NCI-H2227 (cell line): ENCODE measurements around the gene LRRC4B.
"Not testable (repeated sequence)": the region's sequence is repeated elsewhere in the genome, so short reads cannot be mapped to it uniquely, and the experiment has no call there.

Source experiments
- DNase-seq: peaks from one replicate; lab custom pipeline; 2025; ENCODE audit not compliant: unreplicated experiment; lab: John Stamatoyannopoulos, UW

Gene LRRC4B

GRCh38 chr19:50489461-50490011, 78.7 kb downstream of the LRRC4B start:
- DNase-seq, result no peak

GRCh38 chr19:50488389-50489194, 79.6 kb downstream of the LRRC4B start:
- DNase-seq, result no peak

DNA sequence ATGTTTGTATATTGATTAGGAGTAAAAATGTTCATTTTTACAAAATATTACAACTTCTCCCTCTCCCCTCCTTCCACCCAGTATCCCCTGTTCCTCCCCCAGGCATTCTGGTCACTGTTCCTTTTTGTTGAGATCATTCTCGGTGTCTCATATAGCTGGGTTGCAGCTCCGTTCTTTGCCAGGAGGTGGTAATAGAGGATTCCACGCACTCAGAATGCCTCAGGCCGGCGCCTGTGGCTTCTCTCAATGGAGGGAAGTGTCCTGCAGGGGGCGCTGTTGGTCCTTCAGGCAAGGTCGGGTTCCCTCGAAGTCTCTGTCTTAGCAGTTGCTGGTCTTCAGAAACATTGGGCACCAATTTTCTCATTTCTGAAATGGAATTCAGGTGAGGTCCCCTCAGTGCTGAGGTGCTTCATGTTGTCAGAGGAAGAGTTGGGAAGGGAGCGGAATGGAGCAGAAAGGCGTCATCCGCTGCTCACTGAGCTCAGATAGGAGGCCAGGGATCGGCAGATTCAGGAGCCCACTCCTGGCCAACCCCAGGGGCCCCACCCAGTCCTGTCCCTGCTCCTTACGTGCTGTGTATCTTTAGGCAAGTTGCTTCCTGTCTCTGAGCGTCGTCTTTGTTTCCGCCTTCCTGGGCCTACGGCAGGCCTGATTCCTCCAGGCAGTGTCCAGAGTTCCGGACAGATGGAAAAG, 81.3 kb downstream of the LRRC4B start:
- DNase-seq, result peak; percentile 28

GRCh38 chr19:50485284-50485955, 82.8 kb downstream of the LRRC4B start:
- no peak for DNase-seq

DNA sequence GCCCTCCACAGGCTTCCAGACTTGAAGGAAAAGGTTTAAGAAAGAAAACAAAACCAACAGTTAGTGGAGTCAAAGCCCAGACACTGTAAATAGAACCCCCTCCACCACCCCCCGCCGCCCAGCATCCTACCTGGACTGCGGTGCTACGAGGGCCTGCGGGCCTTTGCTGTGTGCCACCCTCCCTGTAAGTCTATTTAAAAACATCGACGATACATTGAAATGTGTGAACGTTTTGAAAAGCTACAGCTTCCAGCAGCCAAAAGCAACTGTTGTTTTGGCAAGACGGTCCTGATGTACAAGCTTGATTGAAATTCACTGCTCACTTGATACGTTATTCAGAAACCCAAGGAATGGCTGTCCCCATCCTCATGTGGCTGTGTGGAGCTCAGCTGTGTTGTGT, 85.3 kb downstream of the LRRC4B start:
- no peak for DNase-seq

- DNase-seq, result no peak
Measured at GRCh38 chr19:50482271-50482855, 85.9 kb downstream of the LRRC4B start.

GRCh38 chr19:50481351-50482149, 86.7 kb downstream of the LRRC4B start:
- DNase-seq, result no peak

- DNase-seq, result no peak
Measured at GRCh38 chr19:50480281-50481111, 87.7 kb downstream of the LRRC4B start.

DNA sequence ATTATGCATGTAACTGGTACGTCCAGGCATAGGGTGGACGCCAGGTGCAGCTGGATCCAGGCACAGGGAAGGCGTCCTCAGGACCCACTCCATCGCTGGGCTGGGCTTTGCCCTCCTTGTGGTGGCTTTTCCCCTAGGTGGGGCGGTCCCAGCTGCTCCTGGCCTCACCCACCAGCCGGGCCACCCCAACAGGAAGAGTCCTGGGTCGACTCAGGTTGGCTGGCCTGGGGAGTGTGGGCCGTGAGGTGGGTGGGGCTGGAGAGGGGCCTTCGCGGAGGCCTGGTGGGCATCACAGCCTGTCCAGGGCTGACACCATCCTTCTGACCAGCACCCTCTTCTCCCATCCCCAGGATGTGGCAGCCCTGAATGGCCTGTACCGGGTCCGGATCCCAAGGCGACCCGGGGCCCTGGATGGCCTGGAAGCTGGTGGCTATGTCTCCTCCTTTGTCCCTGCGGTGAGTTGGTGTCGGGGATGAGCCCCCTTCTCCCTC, 88.4 kb downstream of the LRRC4B start:
- DNase-seq, result no peak

DNA sequence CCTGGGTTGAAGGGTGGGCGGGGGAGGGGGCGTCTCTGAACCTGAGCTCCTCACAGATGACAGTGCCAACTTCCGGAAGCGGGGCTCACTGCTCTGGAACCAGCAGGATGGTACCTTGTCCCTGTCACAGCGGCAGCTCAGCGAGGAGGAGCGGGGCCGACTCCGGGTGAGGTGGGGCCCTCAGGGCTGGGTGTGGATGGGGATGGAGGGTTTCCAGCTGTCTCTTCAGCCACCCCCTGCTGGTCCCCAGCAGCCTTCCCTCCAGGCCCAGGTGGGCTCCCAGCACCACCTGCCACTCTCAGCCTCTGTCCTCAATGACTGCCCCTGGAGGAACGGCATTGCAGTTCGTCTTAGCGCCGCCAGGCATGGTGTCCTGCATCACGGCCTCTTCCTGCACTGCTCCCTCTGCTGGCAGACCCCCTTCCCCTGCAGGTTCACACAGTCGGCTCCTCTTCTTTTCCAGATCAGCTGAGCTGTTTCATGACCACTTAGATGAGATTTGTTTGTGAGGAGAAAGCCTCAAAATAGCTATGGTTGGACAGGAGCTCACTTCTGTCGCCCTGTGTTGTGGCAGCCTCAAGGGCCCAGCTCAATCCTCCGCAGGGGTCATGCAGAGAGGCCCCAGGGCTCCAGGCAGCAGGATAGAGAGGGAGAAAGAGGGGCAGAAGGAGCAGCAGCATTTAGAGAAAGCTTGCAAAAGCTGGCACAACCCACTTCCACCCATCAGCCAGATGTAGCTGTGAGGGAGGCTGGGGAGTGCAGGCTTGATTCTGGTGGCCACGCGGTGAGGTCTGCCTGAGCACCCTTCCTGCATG, 89.1 kb downstream of the LRRC4B start:
- DNase-seq, result peak; percentile 3

GRCh38 chr19:50477751-50478515, 90.3 kb downstream of the LRRC4B start:
- no peak for DNase-seq

DNA sequence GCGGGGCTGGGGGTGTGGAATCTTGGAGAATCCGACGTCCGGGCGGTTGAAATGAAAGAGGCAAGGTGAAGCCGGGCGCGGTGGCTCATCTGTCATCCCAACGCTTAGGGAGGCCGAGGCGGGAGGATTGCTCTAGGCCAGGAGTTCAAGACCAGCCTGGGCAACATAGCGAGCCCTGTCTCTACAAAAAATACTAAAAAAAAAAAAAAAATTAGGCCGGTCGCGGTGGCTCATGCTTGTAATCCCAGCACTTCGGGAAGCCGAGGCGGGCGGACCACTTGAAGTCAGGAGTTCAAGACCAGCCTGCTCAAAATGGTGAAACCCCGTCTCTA, 91.4 kb downstream of the LRRC4B start:
- DNase-seq, result no peak

DNA sequence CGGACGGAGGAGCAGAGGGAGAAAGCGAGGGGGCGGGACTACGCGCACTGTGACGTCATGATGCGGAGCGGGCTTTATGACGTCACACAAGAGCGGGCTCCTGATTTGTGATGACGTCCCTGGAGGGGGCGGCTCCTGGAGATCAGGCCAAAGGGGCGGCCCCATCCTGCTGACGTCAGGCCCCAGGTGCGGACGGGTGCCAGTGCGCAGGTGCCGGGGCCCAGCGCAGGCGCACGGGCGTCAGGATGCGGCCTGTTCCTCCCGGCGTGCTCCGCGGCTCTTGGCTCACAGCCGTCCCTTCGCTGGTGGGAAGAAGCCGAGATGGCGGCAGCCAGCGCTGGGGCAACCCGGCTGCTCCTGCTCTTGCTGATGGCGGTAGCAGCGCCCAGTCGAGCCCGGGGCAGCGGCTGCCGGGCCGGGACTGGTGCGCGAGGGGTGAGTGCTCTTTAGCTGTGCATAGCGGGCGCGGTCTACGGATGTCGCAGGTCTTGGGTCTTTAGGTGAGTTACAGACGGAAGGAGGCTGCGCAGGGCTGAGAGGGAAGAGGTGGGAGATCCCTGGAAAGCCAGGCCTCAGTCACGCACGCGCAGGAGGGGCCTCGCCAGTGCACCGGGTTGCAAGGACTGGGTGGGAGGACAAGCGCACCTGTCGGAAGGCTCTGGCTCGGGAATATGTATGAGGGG, 91.9 kb downstream of the LRRC4B start, which contains the start of the genes EMC10 and GARIN5A:
EMC10 (plus strand) TSS at position 284 of the 683 bp plus-strand sequence; CDS start at position 322, 38 bp downstream.
GARIN5A (minus strand) TSS at position 625 of the 683 bp plus-strand sequence; CDS start at position 165, 460 bp downstream.
- DNase-seq, result peak; percentile 76

- no peak for DNase-seq
Measured at GRCh38 chr19:50475736-50476223, 92.5 kb downstream of the LRRC4B start.

GRCh38 chr19:50475101-50475568, 93.1 kb downstream of the LRRC4B start:
- DNase-seq, result no peak

- not testable (repeated sequence) for DNase-seq
Measured at GRCh38 chr19:50473336-50473735, 94.9 kb downstream of the LRRC4B start.

GRCh38 chr19:50468818-50469217, 99.4 kb downstream of the LRRC4B start:
- no peak for DNase-seq
